Measurements from ENCODE around the gene VNN1.
"Not testable (repeated sequence)": the region's sequence is repeated elsewhere in the genome, so short reads cannot be mapped to it uniquely, and the experiment has no call there.

The VNN1 gene

DNA sequence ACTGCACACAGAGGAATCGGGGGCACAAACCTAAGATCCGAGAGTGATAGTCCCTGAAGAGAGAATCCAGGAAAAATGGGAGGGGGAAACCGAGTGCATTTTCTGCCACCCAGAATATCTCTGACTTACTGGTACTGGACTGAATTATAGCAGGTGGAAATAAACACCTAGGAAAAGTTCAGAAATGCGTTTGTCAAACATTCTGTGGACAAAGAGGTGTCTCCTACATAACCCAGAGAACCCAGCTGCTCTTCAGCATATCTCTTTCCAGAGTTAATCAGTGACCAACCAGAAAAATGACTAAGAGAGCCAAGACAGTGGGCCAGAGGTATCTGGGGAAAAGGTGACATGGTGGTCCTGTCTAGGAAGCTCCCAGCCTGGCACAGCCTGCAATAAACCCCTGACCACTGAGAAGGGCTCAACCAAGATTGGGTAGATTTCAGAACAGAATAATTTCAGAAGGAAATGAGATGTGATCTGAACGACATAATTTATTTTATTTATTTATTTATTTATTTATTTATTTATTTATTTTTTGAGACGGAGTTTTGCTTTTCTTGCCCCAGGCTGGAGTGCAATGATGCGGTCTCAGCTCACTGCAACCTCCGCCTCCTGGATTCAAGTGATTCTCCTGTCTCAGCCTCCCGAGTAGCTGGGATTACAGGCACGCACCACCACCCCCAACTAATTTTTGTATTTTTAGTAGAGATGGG is 6.0 kb upstream of the VNN1 start:
- no peak for DNase-seq

DNA sequence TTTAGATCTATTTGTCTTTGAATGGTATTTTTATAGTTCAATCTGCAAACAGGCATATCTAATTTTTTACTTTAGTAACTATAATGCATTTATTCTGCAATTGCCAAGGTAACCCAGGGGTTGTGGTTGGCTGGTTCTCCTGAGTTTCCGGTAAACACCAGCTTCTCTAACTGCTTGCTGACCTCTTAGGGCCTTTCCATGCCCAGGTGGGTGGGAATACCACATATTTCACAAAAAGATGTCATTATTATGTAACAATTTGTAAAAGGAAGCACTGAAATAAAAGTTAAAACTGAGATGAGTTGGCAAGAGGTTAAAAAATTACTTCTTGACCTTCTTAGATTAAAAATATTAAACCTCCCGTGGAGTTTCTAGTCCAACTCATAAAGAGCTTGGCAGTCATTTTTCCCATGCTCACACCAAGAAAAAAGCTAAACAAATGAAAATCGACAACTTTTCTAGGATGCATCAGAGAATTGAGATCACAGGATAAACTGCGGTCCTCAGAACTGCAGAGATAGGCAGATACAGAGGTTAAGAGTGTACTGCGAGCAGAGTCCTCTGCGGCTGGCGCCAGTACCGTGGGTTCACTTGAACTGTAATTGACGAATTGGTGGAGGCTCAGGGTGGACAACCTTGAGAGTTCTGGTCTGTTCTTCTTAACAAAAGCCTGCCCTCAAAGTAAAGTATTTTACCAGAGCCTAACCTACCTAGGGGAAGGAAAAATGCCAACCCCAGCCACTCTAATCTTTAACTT is 2.2 kb upstream of the VNN1 start:
- no peak for DNase-seq

DNA sequence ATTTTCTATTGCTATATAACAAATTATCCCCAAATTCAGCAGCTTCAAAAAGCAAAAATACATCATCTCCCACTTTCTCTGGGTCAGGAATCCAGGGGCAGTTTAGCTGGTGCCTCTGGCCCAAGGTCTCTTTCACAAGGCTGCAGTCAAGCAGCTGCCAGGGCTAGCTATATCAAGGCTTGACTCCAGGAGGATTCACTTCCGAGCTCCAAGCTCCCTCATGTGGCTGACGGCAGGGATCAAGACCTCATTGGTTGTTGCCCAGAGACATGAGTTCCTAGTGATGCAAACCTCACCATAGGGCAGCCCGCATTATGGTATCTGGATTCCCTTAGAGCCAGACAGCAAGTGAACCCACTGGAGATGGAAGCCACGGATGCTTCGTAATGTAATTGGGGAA is 1.3 kb upstream of the VNN1 start:
- DNase-seq: no peak

DNA sequence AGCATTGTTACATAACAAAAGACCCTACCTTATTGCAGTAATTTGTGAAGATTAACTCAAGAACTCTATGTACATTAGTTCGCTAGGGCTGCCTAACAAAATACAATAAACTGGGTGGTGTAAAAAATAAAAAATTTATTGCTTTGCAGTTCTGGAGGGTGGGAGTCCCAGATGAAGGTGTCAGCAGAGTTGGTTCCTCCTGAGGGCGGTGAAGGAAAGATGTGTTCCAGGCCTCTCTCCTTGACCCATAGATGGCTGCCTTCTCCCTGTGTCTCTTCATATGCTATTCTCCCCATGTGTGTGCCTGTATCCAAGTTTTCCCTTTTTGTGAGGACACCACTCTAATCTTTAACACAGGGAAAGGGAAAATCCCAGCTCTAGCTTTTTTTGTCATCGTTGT is 305 bp upstream of the VNN1 start:
- no peak for DNase-seq

DNA sequence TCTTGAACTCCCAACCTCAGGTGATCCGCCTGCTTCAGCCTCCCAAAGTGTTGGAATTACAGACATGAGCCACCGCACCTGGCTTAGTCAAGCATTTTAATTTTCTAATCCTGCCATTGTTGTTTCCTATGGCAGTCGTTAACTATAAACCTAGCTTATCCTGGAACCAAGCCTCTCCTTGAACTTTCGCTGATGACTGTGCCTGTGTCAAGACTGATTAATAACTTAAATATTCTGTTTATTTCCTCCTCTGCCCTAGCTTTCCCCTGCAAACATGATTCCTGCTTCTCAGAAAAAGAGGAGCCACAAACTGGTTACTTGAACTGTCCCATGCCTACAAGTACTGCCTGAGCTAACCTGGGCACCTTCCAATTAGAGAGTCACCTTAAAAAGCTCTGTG is 1.5 kb downstream of the VNN1 start:
- DNase-seq: no peak

DNA sequence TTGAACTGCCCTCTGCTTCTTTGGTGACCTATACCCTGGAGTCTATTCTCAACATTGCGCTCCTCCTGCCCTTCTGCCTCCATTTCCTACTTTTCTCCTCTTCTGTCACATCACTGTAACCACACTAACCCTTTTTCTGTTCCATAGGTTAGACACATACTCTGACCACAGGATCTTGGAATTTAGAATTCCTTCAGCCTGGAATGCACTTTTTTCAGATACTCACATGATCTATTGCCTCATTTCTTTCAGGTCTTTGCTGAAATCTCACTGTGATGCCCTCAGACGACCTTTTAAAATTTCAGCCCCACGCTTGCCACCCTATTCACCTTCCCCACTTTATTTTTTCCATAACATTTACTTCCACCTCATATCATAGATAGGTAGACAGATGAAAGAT is 5.1 kb downstream of the VNN1 start:
- DNase-seq: no peak

DNA sequence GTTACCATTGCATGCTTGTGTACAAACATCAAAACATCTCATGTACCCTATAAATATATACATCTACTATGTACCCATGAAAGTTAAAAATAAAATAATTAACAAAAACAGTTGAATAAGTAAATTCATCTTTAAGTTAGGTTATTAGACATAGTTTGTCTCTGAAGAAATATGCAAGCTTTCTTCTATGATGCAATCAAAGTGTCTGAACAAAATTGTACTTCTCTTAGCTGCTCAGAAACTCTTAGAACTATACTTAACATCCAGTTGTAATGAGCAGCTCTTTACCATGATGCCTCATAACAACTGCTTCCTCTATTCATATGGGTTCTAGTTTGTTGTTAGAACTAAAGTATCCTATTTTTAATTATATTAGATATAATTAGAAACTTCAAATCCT is 5.9 kb downstream of the VNN1 start:
- no peak for DNase-seq

DNA sequence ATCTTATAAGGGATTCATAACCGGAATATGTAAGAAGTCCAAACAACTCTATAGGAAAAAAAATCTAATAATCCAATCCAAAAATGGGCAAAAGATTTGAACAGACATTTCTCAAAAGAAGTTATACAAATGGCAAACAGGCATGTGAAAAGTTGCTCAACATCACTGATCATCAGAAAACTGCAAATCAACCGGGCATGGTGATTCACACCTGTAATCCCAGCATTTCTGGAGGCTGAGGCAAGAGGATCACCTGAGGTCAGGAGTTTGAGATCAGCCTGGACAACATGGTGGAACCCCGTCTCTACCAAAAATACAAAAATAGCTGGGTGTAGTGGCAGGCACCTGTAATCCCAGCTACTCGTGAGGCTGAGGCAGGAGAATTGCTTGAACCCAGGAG is 7.1 kb downstream of the VNN1 start:
- not testable (repeated sequence) for DNase-seq

DNA sequence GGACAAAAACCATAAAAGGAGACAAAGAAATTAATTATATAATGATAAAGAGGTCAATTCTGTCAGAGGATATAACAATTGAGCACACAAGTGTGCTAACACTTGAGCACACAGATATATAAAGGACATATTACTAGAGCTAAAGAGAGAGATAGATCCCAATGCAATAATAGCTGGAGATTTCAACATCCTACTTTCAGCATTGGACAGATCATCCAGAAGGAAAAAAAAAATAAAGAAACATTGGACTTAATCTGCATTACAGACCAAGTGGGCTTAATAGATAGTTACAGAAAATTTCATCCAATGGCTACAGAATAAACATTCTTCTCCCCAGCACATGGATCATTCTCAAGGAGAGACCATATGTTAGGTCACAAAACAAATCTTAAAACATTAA is 9.9 kb downstream of the VNN1 start:
- no peak for DNase-seq

DNA sequence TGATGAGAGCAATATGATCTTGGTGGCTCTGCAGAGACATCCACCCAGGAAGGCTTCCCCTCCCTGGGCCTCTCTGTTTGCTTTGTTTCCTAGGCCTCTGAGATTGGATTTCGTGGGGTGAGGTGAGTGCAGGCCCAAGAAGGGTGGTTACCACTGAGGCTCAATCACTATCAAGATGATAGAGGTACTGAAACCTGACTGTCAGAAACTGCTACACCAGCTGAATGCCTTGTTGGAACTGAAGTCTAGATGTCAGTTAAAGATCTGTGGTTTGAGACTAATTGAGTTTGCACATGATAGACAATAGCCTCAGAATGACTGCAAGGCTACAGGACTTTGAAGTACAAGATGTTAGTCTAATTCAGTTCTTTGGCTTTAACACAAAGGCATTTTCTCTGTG is 15.2 kb downstream of the VNN1 start:
- no peak for DNase-seq

DNA sequence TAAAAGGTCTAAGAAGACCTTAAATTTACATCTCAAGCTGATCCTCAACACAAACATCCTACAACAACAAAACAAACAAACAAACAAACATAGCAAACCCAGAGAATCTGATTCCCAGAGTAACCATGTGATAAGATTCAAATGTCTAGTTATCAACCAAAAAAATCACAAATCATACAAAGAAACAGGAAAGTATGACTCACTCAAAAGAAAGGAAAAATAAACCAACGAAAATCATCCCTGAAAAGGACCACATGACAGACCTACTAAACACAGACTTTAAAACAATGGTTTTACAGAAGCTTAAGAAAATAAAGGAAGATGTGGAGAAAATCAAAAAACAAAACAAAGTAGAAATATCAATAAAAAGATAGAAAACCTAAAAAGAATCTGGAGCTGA is 18.1 kb downstream of the VNN1 start:
- no peak for DNase-seq

DNA sequence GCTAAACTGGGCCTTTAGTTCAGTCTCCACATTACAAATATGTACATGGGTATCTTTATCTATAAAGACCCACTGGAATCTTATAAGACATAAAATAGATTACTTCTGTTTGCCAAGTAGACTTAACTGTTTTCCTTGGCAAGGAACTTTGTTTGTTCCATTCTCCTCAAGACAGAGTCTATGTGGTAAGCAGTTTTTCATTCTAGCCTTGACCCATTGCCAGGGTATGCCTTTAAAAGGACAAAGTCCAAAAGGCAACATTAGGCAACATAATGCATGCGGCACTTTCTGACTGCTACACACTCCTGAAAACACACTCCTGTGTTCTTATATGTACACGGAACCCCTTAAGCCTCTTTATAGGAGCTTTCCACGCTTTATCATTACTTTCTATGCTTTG is 20.4 kb downstream of the VNN1 start:
- no peak for DNase-seq

DNA sequence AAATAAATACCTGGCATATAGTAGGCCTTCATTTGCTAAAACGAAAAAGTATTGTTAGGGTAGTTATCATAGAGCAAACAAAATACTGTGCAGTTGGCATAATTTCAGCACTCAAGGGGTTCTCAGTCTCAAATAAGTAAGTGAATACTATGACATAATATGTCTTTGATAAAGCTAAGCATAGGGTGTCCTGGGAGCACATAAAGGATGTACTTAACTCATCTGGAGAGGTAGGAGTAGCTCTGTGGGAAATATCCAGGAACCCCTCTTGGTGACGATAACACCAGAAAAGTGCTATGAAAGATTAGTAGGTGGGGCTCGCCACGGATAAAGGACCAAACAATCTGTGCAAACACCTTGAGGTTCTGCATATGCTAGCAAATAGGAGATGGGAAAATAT is 23.2 kb downstream of the VNN1 start:
- no peak for DNase-seq

DNA sequence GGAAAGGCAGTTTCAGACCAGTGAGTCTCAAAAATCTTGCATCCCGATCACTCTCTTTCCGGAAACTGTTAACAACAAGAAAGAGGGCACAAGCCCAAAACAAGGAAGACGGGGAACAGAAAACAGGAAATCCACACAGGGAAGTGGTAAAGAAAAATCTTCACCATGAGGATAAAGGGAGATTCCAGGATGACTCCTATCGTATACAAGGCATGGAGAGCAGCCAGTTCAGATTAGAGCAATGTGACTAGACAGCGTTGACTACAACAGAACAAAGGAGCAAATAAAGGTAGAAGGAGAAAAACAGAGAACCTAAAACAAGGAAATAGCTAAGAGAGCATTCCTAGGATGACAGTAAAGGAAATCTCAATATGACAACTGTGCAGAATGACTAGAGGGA is 26.5 kb downstream of the VNN1 start:
- no peak for DNase-seq

DNA sequence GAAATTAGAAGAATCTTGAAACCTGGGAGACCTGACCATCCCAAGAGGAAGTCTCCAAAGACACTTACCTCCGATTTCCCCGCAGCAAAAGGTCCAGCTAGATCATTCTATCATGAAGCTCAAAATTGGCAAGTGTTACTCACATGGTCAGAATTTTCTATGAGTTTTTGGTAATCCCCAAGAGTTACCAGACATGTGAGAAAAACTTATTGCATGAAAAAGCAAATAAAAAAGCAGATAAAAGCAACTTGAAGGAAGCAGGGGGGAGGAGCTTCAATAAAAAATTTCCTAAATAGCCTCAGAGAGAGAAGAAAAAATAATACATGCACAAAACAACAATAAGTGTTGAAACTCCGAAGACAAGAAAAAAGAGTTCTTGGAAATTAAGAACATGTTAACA is 27.3 kb downstream of the VNN1 start:
- DNase-seq: no peak

DNA sequence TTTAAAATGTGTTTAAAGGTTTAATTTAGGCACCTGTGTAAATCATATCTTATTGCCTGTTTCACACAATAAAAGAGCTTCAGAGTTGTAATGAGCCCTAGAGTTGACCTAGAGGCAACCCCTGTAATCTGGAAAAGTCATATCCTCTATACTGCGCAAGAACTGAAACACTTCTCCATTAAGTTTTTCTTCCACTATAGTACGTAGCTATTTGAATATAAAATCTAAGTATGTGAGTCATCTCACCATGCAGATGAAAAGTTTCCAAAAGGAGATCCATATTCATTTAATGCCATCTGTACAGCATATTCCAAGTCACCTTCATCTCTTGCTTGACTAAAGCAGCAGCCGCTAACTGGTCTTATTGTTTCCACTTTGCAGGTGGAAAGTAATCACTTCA is 28.8 kb downstream of the VNN1 start:
- DNase-seq: no peak

DNA sequence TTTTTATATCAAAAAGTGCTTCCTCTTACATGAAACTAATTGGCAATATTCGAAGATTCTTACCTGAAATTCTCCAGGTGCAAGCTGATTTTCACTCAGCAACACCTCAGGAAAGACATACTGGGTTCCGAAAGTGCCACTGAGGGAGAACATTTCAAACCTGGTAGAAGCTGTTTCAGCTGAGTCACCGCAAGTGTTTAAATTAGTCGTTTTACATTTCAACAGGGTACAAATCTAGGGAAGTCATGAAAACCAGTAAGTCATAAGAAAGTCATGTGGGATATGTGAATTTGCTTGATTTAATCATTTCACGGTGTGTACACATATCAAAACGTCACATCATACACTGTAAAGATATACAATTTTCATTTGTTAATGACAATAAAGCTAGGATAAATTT is 29.6 kb downstream of the VNN1 start:
- DNase-seq: no peak

DNA sequence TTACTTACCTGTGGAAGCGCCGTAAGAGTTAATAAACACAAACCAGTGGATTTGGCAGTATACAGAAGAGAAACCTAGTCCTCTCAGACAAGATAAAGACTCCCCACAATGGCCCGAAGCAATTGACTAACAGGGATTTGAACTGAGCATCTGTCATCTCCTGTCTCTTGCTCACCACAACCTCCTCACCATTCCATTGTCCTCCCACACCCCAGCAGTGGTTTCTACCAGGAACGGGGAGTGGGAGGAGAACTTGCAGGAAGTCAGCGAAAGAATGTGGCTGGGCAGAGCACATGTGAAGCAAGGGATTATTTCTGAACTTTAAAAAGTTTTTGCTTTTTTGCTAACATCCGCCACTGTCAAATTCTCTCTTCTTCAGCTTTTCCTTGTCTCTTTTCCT is 30.3 kb downstream of the VNN1 start:
- DNase-seq: no peak

DNA sequence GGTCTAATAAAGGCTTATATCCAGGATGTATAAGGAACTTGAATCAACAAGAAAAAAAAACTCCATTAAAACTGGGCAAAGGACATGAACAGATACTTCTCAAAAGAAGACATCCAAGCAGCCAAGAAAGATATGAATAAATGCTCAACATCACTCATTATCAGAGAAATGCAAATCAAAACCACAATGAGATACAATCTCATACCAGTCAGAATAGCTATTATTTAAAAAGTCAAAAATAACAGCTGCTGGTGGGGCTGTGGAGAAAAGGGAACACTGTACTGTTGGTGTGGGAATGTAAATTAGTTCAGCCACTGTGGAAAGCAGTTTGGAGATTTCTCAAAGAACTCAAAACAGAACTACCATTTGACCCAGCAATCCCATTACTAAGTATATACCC is 34.8 kb downstream of the VNN1 start:
- not testable (repeated sequence) for DNase-seq

DNA sequence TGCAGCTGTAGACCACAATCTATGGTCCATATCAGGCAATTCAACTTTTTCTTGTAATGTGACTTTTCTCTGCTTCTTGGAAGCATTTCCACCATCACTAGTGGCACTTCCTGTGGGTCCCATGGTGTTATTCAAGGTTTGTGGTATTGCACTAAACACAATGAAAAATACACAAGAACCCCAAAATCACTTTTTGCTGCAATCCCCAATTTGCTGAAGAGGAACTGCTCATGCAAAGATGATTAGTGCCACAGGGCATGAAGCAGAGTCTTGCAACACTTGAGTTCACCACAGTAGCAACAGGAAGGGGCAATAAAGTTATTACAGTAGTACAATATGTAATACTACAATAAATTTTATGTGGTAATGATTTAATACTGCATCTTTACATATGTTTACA is 38.1 kb downstream of the VNN1 start:
- DNase-seq: no peak

DNA sequence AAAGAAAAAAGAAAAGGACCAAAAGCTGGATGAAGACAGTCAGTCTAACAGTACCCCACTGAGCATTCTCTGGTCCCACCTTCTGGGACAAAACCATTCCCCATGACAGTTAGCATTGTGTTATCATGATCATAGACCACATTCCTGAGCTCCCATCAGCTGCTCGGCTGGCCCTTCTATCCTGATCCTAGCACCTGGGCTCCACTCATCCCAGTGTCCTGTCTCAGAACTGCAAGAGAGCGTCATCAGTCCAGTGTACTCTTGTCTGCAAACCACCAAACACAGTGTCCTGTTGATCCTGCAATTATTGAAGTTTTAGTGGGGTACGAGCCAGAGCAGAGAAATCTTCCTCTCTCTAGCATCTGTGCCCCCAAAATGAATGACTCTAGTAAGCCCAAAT is 38.9 kb downstream of the VNN1 start:
- no peak for DNase-seq

DNA sequence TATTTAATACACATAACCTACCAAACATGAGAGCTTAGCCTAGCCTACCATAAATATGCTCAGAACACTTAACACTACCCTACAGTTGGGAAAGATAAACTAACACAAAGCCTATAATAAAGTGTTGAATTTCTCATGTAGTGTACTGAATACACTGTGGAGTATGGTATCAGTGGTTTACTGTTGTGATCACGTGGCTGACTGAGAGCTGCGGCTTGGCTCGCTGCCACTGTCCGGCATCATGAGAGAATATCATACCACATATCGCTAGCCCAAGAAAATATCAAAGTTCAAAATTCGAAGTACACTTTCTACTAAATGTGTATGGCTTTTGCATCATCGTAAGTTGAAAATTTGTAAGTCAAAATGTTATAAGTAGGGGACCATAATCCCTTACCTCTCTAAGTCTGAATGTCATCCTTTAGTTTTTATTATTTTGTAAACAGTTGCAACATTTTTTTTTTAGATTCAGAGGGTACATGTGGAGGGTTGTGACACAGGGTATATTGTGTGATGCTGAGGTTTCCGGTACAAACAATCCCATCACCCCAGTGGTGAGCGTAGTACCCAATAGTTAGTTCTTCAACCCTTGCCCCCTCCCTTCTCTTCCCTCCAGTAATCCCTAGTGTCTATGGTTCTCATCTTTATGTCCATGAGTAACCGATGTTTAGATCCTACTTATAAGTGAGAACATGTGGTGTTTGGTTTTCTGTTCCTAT is 40.3 kb downstream of the VNN1 start:
- DNase-seq: no peak

DNA sequence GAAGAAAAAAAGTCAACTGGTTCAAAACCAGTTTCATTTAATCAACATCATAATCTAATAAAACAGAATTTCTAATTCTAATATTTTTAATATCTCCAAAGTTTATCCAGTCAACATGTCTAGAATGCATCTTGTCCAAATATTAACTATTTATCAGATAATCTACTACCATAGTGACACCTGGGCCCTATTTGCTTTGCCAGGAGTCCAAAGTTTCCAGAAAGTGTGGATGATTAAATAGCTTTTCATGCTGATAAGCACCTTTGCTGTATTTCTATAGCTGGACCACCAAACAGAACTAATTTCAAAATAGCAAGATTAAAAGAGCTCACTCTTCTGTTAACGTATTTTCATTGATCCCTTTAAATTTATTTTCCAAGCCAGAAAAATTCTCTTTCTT is 42.6 kb downstream of the VNN1 start:
- no peak for DNase-seq

DNA sequence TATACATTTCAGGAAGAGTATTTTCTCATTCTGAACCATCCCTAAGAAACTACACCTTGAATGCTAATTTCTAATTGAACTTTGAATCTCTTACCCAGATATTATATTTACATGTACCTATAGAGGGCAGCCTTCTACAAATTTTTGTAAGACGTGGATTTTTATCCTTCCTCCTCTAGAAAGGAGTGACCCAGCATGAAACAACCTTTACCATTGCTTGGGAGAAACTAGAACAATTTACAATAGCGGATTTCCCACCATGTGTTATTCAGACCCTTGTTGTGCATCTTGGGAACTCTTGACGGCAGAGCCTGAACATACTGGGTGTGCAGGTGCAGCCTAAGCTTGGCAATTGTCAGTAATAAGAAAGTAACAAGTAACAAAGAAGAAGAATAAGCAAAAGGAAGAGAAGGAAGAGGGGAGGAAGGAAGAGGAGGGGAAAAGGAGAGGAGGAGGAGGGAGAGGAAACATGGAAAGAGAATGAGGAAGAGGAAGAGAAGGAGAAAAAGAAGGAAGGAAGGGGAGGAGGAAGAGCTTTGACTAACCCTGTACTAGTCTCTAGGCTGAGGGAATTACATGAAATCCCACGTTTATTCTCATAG is 44.1 kb downstream of the VNN1 start:
- no peak for DNase-seq

All from activated CD8-positive, alpha-beta memory T cell treated with anti-CD3 and anti-CD28 coated beads, Interleukin-2, amount 50 U/mL, for 4 hours (primary cell).